GM19099 (cell line): ENCODE data around the gene GGA1.
A peak's percentile ranks its signal among the peaks of the same experiment; 100 is the strongest.

ENCODE experiments used
- POLR2A ChIP-seq: IDR thresholded peaks from 3 replicates; pipeline ENCODE4 v1.6.1; 2011; ENCODE audit warnings: low read depth; ENCODE audit not compliant: insufficient read length; ENCODE audit errors: extremely low read depth

Gene GGA1

GRCh38 chr22:37608477-37609239 lies at the start of gene GGA1:
TSS of gene GGA1 (plus strand) at chr22:37608834. CDS start at chr22:37608861, 27 bp downstream.
- peak; percentile 43 for TF ChIP-seq POLR2A

- TF ChIP-seq POLR2A, result no peak
These were observed 49.1 kb upstream of the GGA1 start for GRCh38 chr22:37559521-37559900.

GRCh38 chr22:37559901-37560607 lies 48.6 kb upstream of the GGA1 start, which contains the start of gene CDC42EP1:
TSS of gene CDC42EP1 (plus strand) at chr22:37560480. CDS start at chr22:37566350, 5,870 bp downstream.
- TF ChIP-seq POLR2A, result no peak

GRCh38 chr22:37560608-37561211 lies 47.9 kb upstream of the GGA1 start:
- TF ChIP-seq POLR2A, result no peak

GRCh38 chr22:37561212-37562048 lies 47.2 kb upstream of the GGA1 start:
- no peak for TF ChIP-seq POLR2A

- TF ChIP-seq POLR2A, result no peak
These were observed 46.4 kb upstream of the GGA1 start for GRCh38 chr22:37562049-37562875.

GRCh38 chr22:37563153-37564081 lies 45.2 kb upstream of the GGA1 start:
- TF ChIP-seq POLR2A, result no peak

DNA sequence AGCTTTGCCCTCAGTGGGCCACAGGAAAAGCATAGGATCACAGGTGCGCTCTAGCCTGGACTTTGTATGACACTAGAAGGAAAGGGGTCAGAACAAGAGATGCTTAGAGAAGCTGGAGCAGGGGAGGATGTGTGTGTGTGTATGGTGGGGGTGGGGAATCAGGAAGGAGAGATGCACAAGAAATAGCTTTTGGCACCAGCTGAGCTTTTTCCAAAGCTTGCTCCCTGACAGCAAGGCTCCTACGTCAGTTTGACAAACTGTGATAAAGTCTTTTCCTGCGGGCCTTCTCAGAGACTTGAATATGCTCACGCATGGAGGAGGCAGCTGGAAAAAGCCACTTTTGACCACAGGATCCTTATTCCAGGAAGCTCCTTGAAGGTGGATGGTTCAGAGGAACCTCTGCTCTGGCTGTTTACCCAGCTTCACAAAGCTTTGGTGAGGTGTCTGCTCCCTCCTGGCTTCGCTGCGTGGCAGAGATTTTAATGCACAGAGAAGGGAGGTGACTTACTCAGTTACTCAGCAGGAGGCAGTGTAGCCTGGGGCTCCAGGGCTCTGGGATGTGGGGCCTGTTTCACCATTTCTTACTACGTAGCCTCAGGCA lies 44.4 kb upstream of the GGA1 start:
- no peak for TF ChIP-seq POLR2A

- no peak for TF ChIP-seq POLR2A
These were observed 42.8 kb upstream of the GGA1 start for GRCh38 chr22:37565830-37566229.

DNA sequence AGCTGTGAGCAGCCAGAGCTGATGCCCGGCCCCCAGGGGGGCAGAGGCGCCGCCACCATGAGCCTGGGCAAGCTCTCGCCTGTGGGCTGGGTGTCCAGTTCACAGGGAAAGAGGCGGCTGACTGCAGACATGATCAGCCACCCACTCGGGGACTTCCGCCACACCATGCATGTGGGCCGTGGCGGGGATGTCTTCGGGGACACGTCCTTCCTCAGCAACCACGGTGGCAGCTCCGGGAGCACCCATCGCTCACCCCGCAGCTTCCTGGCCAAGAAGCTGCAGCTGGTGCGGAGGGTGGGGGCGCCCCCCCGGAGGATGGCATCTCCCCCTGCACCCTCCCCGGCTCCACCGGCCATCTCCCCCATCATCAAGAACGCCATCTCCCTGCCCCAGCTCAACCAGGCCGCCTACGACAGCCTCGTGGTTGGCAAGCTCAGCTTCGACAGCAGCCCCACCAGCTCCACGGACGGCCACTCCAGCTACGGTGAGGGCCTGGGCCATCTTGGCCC lies 42.3 kb upstream of the GGA1 start:
- TF ChIP-seq POLR2A, result no peak

DNA sequence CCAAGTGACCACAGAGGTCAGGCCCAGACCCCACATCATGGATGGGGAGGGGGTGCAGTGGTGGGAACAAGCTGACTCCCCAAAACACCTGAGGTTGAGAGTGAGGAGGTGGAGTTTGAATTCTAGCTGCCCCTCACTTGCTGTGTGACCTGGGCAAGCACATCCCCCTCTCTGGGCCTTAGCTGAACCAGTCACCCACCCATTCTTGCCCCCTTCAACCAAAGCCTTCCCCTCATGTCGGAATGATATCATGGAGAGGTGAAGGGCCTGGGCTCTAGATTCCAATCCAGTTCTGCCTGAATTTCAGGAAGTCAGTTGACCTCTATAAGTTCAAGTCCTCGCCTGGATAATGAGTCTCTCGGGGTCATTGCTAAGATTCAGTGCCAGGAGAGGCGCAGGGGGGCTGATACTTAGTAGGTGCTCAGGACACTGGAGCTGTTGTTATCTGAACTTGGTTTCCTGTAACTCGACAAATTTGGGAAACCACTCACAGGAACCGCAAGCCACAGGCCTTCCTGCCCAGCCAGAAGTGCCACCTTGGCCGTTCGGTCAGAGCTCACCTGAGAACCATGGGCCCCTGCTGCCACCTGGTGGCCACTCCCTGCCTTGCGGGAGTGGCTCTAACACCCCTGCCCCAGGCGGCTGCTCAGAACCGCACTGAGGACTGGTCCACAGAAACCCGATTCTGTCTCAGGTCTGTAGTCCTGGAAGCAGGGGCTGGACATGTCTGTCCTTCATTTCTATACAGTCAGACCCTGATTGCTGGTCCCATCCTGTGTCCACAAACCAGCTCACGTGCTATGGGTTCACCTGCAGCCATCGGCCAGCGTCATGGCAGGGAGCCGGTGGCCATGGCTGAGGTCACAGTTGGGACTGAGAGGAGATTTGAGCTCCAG lies 41.5 kb upstream of the GGA1 start:
- TF ChIP-seq POLR2A, result no peak
